ENCODE data around the gene SLC16A11. TPM values are rescaled to one million over a fixed set of nuclear protein-coding genes. Genes with fewer than 3 reads are reported as not detected.

The SLC16A11 gene
- total and polyA plus RNA-seq, 9 of the 15 experiments (the other 6 are each of a cell fraction or from before 2014, with no cell fraction given): not detected

DNA sequence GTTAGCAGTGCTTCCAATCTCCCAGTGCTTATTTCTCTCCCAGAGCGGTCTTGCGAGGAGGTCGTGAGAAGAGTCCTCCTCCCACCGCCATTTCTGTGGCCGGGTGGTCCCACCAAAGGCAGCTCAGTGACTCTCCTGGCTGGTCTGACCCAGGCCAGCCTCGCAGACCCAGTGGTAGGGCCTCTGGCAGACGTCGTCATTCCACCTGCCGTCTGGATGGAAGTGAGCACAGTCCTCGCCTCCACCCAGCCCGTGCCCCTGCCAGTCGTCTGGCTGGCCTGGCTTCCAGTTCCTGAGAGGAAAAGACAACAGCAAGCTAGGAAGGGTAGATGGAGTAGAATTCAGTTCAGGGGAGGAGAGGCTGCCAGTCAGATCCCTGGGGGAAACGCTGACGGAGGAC lies 31.0 kb upstream of the SLC16A11 start:
- ChIA-PET POLR2A (no interaction called here), CTCF (ENCODE audit: low intra/inter-chr PET ratio) (no interaction called here)
- H3K36me3 ChIP-seq (ENCODE audit: control insufficient read depth, insufficient read depth, low read length): no peaks in the 10 kb centered on the region
- H4K20me1 ChIP-seq (replicated peaks; ENCODE audit: control insufficient read depth, insufficient read depth, low read length): no peaks in the 10 kb centered on the region
- in situ Hi-C loops (cut with MboI): no loop called here
- no peaks in the 10 kb centered on the region; a peak in 1 of 5 replicates for H3K4me1 ChIP-seq (replicated peaks in 1 of 2; ENCODE audit: control insufficient read depth in 2 of 2, insufficient read depth in 2 of 2, low read length in 2 of 2)
- no TSS peak for BruUV-seq (replicated peaks)
- FAIRE-seq: no peak
- H3K27me3 ChIP-seq (ENCODE audit: control insufficient read depth in 2 of 2, insufficient read depth in 2 of 2, low read length in 2 of 2): peaks cover 3 to 36% of the 10 kb centered on the region in 2 experiments
- WGBS (ENCODE audit: insufficient coverage, low coverage, missing lambda C conversion rate): 5% methylated on average over 12 of the region's 14 CpGs
- no peak overlapping the region for H3K4me2 ChIP-seq (ENCODE audit: insufficient read depth, low read length)
- no peak overlapping the region for H3K27ac ChIP-seq (ENCODE audit: extremely low read depth, low read depth, low read length)
- no peak for DNase-seq (ENCODE audit: extremely low read depth in 1 of 4, low spot score in 3 of 4)
- no peaks in the 10 kb centered on the region for H3K9me1 ChIP-seq (ENCODE audit: control insufficient read depth, insufficient read depth, low read length)
- no peak overlapping the region for H2AFZ ChIP-seq (ENCODE audit: low read depth, low read length)
- no peaks in the 10 kb centered on the region for H3K79me2 ChIP-seq (ENCODE audit: control insufficient read depth, insufficient read depth, low read length)
- no peak overlapping the region for H3K4me3 ChIP-seq
- H3K9ac ChIP-seq (ENCODE audit: insufficient read depth in 1 of 2, low read depth in 2 of 2, low read length in 2 of 2): no peak overlapping the region
- no peak for ATAC-seq
- H3K9me3 ChIP-seq (replicated peaks; ENCODE audit: control insufficient read depth, insufficient read depth, low read depth, low read length): no peaks in the 10 kb centered on the region
- intact Hi-C loops (cut with micrococcal nuclease): no loop called here
- TF ChIP-seq GTF2B (IDR thresholded peaks at IDR 0.05; ENCODE audit: extremely low read depth, insufficient read length) (no peak), RB1 (IDR thresholded peaks at IDR 0.05; ENCODE audit: low read depth) (no peak), CBFA2T3 (IDR thresholded peaks at IDR 0.05) (no peak), TRIM25 (IDR thresholded peaks at IDR 0.05; ENCODE audit: borderline replicate concordance) (no peak), DNMT1 (IDR thresholded peaks at IDR 0.05) (no peak), TGIF2 (CRISPR knock-in tag; IDR thresholded peaks at IDR 0.05) (no peak), MAFF (IDR thresholded peaks at IDR 0.05; ENCODE audit: low read length) (no peak), ZNF253 (CRISPR knock-in tag; conservative IDR thresholded peaks at IDR 0.05) (no peak), ARNT (IDR thresholded peaks at IDR 0.05) (no peak), ZBTB11 (CRISPR knock-in tag; IDR thresholded peaks at IDR 0.05) (no peak), PREB (CRISPR knock-in tag; IDR thresholded peaks at IDR 0.05) (no peak), ZNF23 (CRISPR knock-in tag; IDR thresholded peaks at IDR 0.05) (no peak), SRSF9 (IDR thresholded peaks at IDR 0.05; ENCODE audit: borderline replicate concordance, low read depth, low read length) (no peak), BRF2 (IDR thresholded peaks at IDR 0.05; ENCODE audit: borderline replicate concordance, insufficient read depth, insufficient read length) (no peak), KLF6 (CRISPR knock-in tag; IDR thresholded peaks at IDR 0.05; ENCODE audit: borderline replicate concordance) (no peak), TAF9B (IDR thresholded peaks at IDR 0.05; ENCODE audit: partially characterized antibody) (no peak)
